Astrocyte of the spinal cord (primary cell): ENCODE data around the gene C9orf57.

Source experiments
- DNase-seq: peaks from one replicate; pipeline ENCODE4 v3.0.0; 2011; ENCODE audit warnings: low read depth, low spot score
- H3K4me3 ChIP-seq: 2 replicates; pipeline ENCODE4 v1.5.1; 2011; ENCODE audit warnings: low read depth, mild to moderate bottlenecking, low read length, moderate library complexity
- CTCF ChIP-seq: IDR thresholded peaks from 2 replicates; pipeline ENCODE4 v1.5.1; 2012; ENCODE audit warnings: low read depth, mild to moderate bottlenecking, low read length, inconsistent platforms
- in situ Hi-C: cut with HindIII; loops from 2 replicates; pipeline ENCODE4 v1.10.0; 2017; ENCODE audit warnings: low sequenced_read_pairs

The C9orf57 gene

GRCh38 chr9:72041775-72042194 is 18.6 kb downstream of the C9orf57 start:
- peak; percentile 72 for DNase-seq
- no peak overlapping the region for H3K4me3 ChIP-seq
- no peak for TF ChIP-seq CTCF
- in situ Hi-C loops, result no loop called here

GRCh38 chr9:72041369-72041768 is 19.0 kb downstream of the C9orf57 start:
- TF ChIP-seq CTCF, result no peak
- in situ Hi-C loops, result no loop called here
- DNase-seq, result no peak
- H3K4me3 ChIP-seq, result no peak overlapping the region

- DNase-seq, result no peak
- H3K4me3 ChIP-seq, result no peak overlapping the region
- in situ Hi-C loops, result no loop called here
- TF ChIP-seq CTCF, result no peak
Observed at GRCh38 chr9:72039532-72039931, 20.9 kb downstream of the C9orf57 start.

- no peak overlapping the region for H3K4me3 ChIP-seq
- peak; percentile 95 for TF ChIP-seq CTCF
- in situ Hi-C loops, result no loop called here
- DNase-seq, result peak; percentile 73
Observed at GRCh38 chr9:72038890-72039410, 21.5 kb downstream of the C9orf57 start.

GRCh38 chr9:72038408-72038807 is 22.0 kb downstream of the C9orf57 start:
- TF ChIP-seq CTCF, result no peak
- no peak for DNase-seq
- H3K4me3 ChIP-seq, result no peak overlapping the region
- in situ Hi-C loops, result no loop called here

- no peak for TF ChIP-seq CTCF
- no peak for DNase-seq
Observed at GRCh38 chr9:72037571-72037970, 22.8 kb downstream of the C9orf57 start.

GRCh38 chr9:72030767-72031166 is 29.6 kb downstream of the C9orf57 start:
- in situ Hi-C loops, result no loop called here
- H3K4me3 ChIP-seq, result no peak overlapping the region
- no peak for DNase-seq
- TF ChIP-seq CTCF, result no peak

More at GRCh38 chr9:72037571-72037970, 22.8 kb downstream of the C9orf57 start:
- H3K4me3 ChIP-seq, result no peak overlapping the region
- in situ Hi-C loops, result no loop called here
